Body of pancreas (tissue), 4 donors: ENCODE results near the gene ZNF460. TPM values are rescaled to one million over a fixed set of nuclear protein-coding genes. Genes with fewer than 3 reads are reported as not detected.
"Not testable (repeated sequence)": the region's sequence is repeated elsewhere in the genome, so short reads cannot be mapped to it uniquely, and the experiment has no call there.

Experiments used
- ATAC-seq: fragments of 150-250 bp; one replicate; pipeline ENCODE4 v1.9.1; 2016
- DNase-seq, 4 donors: peaks; one replicate each; pipeline ENCODE4 v3.0.0-alpha.2; 2019
- H3K27ac ChIP-seq, 4 donors: fragments of 200-600 bp; sonication (generic); 1 replicate in 3 of 4; 2 replicates in 1 of 4; pipeline versions ENCODE4 v1.5.1 to v1.6.1; 2016 to 2019; ENCODE audit warnings: mild to moderate bottlenecking in 1 of 4, mixed read lengths in 1 of 4, moderate library complexity in 1 of 4
- H3K27me3 ChIP-seq, 2 donors: fragments of 200-600 bp; sonication (generic); one replicate each; pipeline ENCODE4 v1.6.0; 2016; ENCODE audit warnings: mild to moderate bottlenecking in 1 of 2
- H3K36me3 ChIP-seq, 2 donors: fragments of 200-600 bp; sonication (generic); replicated peaks in 1 of 2; 2 replicates each; pipeline ENCODE4 v1.5.1; 2016; ENCODE audit warnings: low read depth in 2 of 2; ENCODE audit not compliant: insufficient read depth in 1 of 2
- H3K4me1 ChIP-seq: fragments of 200-600 bp; sonication (generic); one replicate; pipeline ENCODE4 v1.6.0; 2016
- H3K4me3 ChIP-seq, 2 donors: fragments of 200-600 bp; sonication (generic); 1 replicate in 1 of 2; 2 replicates in 1 of 2; pipeline ENCODE4 v1.5.1; 2016 to 2019
- H3K9me3 ChIP-seq, 3 donors: fragments of 200-600 bp; sonication (generic); 1 replicate in 2 of 3; 2 replicates in 1 of 3; pipeline ENCODE4 v1.5.1; 2016
- CTCF ChIP-seq, 7 experiments: fragments of 450-650 bp in 4 of 7; fragments of 200-600 bp in 3 of 7; sonication (generic) in 3 of 7; IDR thresholded peaks; one replicate each; pipeline ENCODE4 v1.5.1; 2016 to 2019; ENCODE audit warnings: antibody characterized with exemption in 7 of 7
- POLR2A ChIP-seq, 3 donors: fragments of 450-650 bp; IDR thresholded peaks; one replicate each; pipeline ENCODE4 v1.6.1; 2016; ENCODE audit warnings: antibody characterized with exemption in 3 of 3, mild to moderate bottlenecking in 2 of 3
- WGBS, 2 donors: methylation state at CpG; one replicate each; pipeline ENCODE4 v1.1.5; 2017; 5-methylcytosine and 5-hydroxymethylcytosine counted together
- intact Hi-C: fragments of 100-400 bp; cut with DNase I; formaldehyde crosslinking; loops from one replicate; pipeline ENCODE4 v1.15.1; 2023
- total RNA-seq, 2 donors: library from RNA; depleted of rRNA; stranded (reverse); fragments of >200 nt; gene quantifications; one replicate each; pipeline ENCODE4 v1.1.0, GENCODE V29; 2016

ZNF460 gene
- total RNA-seq, 2 donors from 2014 or later, result 22.7 to 30.1 TPM

- H3K27me3 ChIP-seq, result no peaks in the 10 kb centered on the region
- ATAC-seq (no peak), DNase-seq (no peak)
- 91 to 92% methylated on average over 5 of the region's 5 CpGs for WGBS, 2 donors
- intact Hi-C loops, result no loop called here
- no peak overlapping the region for H3K27ac ChIP-seq
- no peaks in the 10 kb centered on the region for H3K9me3 ChIP-seq
- no peak overlapping the region for H3K4me3 ChIP-seq
- TF ChIP-seq CTCF (IDR thresholded peaks at IDR 0.05) (no peak), POLR2A (IDR thresholded peaks at IDR 0.05) (no peak)
- H3K36me3 ChIP-seq, result peaks cover 15 to 24% of the 10 kb centered on the region in 2 donors
- H3K4me1 ChIP-seq, result peaks cover 21% of the 10 kb centered on the region
These were observed 35.2 kb upstream of the ZNF460 start for GRCh38 chr19:57245066-57245465.

GRCh38 chr19:57245959-57246358 lies 34.3 kb upstream of the ZNF460 start:
- H3K36me3 ChIP-seq, result peaks cover 24 to 25% of the 10 kb centered on the region in 2 donors
- no peaks in the 10 kb centered on the region for H3K27me3 ChIP-seq
- intact Hi-C loops, result no loop called here
- no peak overlapping the region for H3K4me3 ChIP-seq
- ATAC-seq (no peak), DNase-seq (no peak)
- TF ChIP-seq POLR2A (IDR thresholded peaks at IDR 0.05), result no peak
- no peak for TF ChIP-seq CTCF (IDR thresholded peaks at IDR 0.05)
- no peaks in the 10 kb centered on the region for H3K9me3 ChIP-seq
- WGBS, 2 donors, result 77 to 90% methylated on average over 6 of the region's 6 CpGs
- H3K4me1 ChIP-seq, result peaks cover 20% of the 10 kb centered on the region
- no peak overlapping the region for H3K27ac ChIP-seq

GRCh38 chr19:57248646-57249045 lies 31.6 kb upstream of the ZNF460 start:
- H3K27ac ChIP-seq, result no peak overlapping the region
- no peak for ATAC-seq
- peaks cover 0 to 13% (median 0%) of the 10 kb centered on the region in 3 donors for H3K9me3 ChIP-seq
- H3K36me3 ChIP-seq, result peaks cover 39 to 45% of the 10 kb centered on the region in 2 donors
- no peak for DNase-seq
- no peaks in the 10 kb centered on the region for H3K4me1 ChIP-seq
- no peaks in the 10 kb centered on the region for H3K27me3 ChIP-seq
- intact Hi-C loops, result no loop called here
- no peak for TF ChIP-seq CTCF (IDR thresholded peaks at IDR 0.05)
- no peak for TF ChIP-seq POLR2A (IDR thresholded peaks at IDR 0.05)
- no peak overlapping the region for H3K4me3 ChIP-seq
- WGBS, 2 donors, result 85 to 87% methylated on average over 6 of the region's 6 CpGs

- TF ChIP-seq CTCF (IDR thresholded peaks at IDR 0.05) (no peak), POLR2A (IDR thresholded peaks at IDR 0.05) (no peak)
- no peak overlapping the region for H3K27ac ChIP-seq
- 89 to 95% methylated on average over 1 of the region's 1 CpG for WGBS, 2 donors
- H3K36me3 ChIP-seq, result peaks cover 45 to 46% of the 10 kb centered on the region in 2 donors
- no peak for DNase-seq
- no peak overlapping the region for H3K4me3 ChIP-seq
- H3K4me1 ChIP-seq, result no peaks in the 10 kb centered on the region
- intact Hi-C loops, result no loop called here
- peaks cover 0 to 20% (median 0%) of the 10 kb centered on the region in 3 donors for H3K9me3 ChIP-seq
- H3K27me3 ChIP-seq, result no peaks in the 10 kb centered on the region
- ATAC-seq, result no peak
These were observed 31.0 kb upstream of the ZNF460 start for GRCh38 chr19:57249329-57249728.

- DNase-seq, H3K4me1 ChIP-seq, H3K27ac ChIP-seq, H3K4me3 ChIP-seq, H3K27me3 ChIP-seq, intact Hi-C loops, ATAC-seq: not testable (repeated sequence)
- Histone ChIP-seq H3K9me3 (peaks cover 0 to 26% (median 0%) of the 10 kb centered on the region in 3 donors), H3K36me3 (peaks cover 31 to 37% of the 10 kb centered on the region in 2 donors)
- WGBS, 2 donors, result 88 to 92% methylated on average over 7 to 11 of the region's 11 CpGs
These were observed 26.5 kb upstream of the ZNF460 start for GRCh38 chr19:57253767-57254166.
